AG08396 (cell line): ENCODE measurements around the gene PFKP.

Source experiments
- DNase-seq: peaks from one replicate; pipeline ENCODE4 v3.0.0; 2012; ENCODE audit warnings: low spot score, mixed read lengths

PFKP gene

DNA sequence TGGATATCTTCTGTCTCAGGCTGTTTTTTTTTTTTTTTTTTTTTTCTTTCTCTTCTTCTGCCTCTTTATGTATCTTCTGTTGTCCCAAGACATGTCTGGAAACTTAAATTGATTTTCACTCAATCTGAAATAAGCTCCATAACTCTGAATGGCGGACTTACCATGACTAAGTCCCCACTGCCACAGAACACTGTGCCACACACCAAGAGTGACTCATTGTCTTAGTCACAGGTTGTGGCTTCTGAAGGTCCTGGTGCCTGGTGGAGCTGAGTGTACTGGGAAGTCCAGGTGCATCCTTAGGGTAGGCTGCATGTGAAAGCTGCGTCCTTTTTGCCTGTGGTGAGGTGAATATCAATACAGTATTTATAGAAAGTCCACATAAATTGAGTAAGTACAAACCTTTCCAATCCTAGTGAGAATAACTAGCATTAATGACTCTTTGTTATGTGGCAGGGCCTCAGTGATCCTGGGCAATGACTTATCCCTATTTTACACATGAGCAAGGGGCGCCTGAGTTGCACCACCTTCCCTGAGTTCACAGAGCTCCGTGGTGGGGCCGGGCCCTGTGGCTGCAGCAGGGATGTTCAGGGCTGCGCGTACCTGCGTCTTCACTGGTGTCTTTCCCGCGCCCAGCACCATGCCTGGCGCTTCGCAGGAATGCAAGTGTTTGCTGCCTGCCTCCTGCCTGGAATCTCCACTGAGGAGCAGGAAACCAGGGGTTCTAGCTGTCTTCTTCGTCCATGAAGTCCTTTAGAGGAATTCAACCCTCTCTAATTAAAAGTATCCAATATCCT lies 4.3 kb downstream of the PFKP start:
- peak; percentile 81 for DNase-seq

DNA sequence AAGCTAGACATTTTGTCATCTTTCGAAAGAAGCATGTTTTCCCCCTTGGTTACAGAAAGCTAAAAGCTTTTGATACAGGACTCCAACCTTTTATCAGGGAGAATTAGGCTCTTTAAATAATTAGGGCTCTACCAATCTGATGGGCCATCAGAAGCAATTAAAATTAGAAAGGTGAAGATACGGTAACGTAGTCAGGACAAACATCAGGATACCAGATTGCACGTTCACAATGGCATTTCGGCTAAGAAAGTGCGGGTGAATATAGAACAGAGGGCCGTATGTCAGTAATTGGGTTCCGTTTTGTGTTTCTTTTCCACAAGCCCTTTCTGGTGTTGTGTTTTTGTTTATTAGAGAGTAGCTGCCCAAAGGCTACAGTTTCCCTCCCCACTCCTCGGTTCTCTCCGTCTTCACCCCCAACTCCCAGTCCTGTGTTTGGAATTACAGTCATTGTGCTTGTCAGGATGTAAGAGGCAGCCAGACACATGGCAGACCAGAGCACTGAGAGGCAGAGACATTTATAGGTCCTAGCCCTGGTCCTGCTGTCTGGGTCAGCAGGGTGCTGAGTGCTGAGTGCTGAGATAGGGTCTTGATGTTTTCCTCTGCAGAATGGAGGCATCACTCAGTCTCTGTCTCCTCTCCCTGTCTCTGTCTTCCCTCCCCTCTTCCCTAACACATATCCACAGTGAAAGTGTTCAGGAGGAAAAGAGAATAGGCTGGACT lies 5.5 kb downstream of the PFKP start:
- DNase-seq, result no peak

DNA sequence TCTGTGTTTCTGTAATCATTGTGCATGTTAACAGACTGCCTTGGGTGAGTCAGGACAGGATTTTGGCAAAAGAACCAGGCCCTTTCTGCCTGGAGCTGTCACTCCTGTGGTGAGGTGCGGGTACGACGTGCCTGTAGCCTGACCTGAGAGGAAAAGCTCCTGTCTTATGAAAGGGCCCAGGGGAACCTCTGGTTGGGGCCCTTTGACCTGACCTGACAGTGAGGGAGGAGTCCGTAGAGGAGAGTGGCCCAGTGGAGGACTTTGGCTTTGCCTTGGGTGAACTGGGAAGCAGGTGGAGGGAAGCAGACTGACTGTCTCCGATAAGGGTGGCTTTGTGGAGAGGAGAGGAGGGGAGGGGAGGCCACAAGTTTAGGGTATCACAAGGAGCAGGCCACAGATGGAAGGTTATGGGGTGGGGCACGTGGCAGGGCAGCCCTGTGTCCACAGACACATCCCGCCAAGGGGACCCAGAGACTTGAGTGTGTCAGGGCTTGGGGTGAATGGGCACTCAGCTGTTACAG lies 6.9 kb downstream of the PFKP start:
- no peak for DNase-seq

DNA sequence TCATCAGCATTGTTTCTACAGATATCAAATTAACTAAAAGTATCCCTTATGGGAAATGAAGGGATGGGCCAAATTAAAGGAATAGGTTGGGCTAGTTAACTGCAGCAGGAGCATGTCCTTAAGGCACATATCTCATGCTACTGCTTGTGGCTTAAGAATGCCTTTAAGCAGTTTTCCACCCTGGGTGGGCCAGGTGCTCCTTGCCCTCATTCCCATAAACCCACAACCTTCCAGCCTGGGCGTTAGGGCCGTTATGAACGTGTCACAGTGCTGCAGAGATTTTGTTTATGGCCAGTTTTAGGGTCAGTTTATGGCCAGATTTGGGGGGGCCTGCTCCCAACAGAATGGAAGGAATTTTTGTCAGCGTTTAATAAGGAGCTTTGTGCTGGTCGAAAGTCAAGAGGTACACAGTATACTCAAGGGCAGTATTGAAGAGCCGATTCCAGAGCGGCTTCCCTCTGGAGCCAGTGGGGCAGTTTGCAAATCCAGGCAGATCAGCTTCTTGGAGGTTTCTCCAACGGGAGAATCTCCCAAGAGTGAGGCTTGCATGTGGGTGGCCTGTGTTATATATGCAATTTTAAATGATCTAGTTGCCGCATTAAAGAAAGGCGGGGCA lies 7.7 kb downstream of the PFKP start:
- no peak for DNase-seq

DNA sequence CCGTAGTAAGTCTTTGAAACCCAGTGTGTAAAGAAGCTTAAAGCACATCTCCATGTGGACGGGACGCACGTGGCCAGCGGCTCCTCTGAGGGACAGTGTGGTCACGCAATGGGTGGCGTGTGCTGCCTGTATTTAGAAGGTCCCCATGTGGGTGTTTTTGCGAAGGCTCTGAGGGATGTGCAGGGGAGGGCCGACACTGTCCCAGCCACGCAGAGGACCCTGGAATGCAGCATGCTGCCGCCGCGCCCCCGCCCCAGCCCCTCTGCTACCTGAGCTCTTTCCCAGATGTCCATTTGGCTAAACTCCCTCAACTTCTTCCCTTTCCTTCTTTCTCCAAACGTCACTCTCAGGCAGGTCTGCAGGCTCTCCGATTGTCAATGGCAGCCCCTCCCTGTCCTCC lies 8.8 kb downstream of the PFKP start:
- no peak for DNase-seq

DNA sequence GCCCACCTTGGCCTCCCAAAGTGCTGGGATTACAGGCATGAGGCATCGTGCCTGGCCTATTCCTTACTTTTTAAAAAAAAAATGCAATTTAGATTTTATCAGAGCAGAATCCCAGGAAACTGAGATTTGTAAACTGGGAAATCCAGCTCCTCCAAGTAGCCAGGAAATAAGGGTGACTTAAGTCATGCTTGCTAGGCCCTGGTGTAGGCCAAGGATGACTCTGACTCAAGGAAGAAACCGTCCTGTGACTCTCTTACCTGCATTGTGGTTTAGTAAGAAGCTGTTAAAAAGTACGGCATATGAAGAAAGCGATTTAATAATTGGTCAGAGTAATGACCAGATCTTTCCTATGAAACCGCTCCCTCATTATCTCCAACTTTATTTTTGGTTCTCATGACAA lies 10.2 kb downstream of the PFKP start:
- no peak for DNase-seq

DNA sequence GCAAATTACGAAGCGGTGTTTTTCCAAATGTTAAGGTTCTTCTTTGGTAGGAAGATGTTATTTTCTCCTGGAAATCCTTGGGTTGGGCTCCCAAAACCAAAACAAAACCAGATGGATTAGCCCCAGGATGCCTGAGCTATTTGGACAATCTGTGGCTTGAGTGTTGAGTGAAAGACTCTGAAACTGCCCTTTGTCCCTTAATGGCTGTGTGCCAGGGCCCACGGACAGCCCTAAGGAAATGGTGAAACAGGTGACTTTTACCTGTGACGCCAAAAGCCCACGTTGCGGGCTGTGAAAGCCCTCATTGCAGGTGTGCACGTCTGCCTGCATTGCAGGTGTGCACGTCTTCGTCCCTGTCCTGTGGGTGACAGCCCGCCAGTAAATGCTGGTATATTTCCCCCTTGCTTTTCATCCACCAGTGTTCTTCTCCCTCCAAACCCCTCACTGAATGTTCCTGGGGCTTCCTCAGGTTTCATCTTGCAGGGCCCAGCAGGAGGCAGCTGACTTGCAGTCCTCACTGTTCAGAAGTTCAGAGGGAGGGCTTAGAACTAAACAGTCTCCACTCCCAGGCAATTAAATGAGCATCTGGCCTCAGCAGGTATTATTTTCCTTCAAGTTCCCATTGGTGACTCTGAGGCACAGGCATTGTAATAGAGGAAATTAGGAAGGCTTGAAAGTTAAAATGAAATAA lies 10.7 kb downstream of the PFKP start:
- no peak for DNase-seq

DNA sequence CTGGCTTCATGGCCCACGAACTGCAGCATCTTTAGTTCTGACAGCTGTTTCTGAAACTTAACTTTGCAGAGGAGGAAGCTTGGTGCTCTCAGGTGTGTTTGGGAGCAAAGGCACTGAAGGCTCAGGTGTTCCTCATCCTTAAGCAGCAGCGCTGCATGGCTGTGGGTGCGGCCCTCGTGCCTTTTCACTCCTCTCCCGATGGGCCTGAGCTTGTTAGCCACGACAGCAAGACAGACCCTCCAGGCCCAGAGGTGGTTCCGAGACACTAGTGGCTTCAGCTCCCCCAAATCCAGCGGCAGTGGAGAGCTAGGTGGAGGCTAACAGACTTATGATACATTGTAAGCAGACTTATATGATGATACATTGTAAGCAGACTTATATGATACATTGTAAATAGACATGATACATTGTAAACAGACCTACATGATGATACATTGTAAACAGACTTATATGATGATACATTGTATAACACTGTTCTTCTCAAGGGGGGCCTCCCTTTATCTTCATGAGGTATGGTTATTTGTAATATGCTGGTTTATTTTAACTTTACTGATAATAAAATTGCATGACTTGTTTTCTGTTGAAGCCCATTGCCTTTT lies 14.1 kb downstream of the PFKP start:
- no peak for DNase-seq

DNA sequence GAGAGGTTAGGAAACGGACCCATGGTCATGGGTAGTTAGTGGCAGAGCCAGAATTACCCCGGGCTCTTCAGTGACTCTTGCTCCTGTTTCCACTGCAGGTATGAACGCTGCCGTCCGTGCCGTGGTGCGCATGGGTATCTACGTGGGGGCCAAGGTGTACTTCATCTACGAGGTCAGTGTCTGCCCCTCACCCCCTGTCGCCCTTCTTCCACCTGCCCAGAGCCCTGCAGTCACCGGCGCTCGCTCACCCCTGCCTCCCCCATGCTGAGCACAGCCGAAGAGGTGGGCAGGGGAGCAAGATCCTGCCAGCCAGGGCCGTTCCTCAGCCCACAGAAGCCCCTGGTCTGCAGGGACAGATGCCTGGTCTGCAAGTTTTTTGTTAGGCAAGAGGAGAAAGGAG lies 14.9 kb downstream of the PFKP start:
- DNase-seq, result no peak

DNA sequence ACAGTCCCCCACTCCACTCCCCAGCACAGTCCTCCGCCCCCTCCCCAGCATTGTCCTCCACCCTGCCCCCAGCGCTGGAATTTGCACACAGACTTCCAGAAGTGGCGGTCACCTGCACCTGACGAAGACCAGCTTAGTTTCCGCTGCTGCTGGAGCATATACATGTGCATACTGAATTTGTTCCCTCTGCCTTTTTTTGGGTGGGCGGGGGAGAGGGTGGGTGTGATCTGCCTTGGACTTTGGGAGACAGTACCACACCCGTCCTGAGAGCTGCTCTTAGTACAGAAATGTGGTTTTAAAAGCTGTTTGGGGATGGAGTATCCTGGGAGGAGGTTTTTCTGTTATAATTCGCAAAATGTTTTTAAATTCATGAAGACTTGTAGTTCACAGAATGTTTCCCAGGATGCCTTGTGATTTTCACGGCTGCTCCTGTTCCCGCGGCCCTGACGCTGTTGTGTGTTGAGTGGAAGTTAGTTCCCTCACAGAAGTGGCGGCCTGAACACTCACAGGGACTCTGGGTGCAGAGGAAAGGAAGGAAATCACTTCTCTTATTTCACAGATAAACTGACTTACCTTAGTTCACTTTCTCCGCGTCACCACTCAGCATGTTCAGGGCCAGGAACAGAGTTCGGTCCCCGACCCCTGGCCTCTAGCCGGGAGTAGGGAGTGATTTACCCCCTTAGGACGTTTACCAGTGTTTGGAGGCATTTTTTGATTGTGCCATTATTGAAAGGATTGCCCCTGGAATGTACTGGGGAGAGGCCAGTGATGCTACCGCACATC lies 18.6 kb downstream of the PFKP start:
- DNase-seq, result no peak

DNA sequence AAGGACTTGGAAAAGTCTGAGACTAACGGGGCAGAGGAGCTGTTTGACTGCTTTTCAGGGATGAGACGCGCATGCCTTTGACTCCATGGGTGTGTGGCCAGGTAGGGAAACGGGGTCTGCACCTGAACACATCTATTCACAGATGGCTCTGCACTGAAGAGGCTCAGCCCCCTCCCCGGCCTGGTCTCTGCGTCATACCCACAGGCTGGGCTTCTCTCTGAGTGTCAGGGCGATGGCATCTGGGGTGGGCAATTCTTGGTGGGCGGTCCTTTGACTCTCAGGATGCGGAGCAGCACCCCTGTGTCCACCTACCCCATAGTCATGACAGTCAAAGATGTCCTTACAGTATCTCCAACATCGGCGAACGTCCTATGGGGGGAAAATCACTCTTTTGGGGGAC lies 23.0 kb downstream of the PFKP start:
- no peak for DNase-seq

DNA sequence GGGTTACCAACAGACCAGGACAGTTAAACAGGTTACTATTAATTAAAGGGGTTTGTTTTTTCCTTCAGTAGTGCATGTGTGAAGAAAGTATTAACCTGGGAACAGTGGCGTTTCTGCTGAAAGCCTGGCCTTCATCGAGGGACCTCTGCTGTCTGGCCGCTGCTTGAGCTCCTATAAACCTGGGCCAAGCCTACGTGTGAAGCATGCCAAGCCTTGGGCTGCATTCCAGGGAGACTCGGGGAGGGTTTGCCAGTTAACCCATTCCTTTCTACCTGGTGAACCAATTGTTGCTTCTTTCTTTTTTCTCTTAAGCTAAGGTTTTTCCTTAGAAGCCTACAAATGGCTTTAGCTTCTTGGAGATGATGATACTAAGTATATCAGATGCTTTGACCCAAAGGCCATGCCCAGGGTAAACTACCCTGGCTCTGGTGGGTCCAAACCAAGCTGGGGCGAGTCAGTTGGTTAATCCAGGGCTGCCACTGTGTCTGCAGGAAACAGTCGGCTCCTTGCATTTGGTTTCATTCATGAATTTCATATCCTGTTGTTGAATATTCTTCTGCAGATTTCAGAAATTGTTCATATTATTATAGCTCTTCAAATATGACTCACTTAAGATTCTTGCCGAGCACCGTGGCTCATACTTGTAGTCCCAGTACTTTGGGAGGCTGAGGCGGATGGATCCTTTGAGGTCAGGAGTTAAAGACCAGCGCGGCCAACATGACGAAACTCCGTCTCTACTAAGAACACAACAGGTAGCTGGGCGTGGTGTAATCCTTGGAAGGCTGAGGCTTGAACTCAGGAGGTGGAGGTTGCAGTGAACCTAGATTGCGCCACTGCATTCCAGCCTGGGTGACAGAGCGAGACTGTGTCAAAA lies 23.8 kb downstream of the PFKP start:
- DNase-seq, result peak; percentile 49

DNA sequence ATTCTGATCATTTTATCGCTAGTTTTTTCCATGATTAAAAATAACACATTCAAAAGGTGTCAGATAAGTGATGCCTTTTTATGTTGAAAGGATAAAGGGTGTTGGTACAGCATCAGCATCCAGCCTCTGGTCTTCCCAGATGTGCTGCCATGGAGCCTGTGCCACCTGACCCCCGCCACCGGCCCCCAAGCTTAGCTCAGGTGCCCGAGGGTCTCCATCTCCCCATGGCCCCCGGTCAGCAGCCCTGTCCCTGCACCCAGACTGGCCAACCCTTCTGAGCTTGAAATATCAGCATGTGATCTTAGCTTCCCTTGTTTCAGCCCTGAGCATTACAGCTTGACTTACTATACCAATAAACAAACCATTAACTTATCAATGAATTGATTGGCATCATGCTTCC lies 24.6 kb downstream of the PFKP start:
- no peak for DNase-seq

DNA sequence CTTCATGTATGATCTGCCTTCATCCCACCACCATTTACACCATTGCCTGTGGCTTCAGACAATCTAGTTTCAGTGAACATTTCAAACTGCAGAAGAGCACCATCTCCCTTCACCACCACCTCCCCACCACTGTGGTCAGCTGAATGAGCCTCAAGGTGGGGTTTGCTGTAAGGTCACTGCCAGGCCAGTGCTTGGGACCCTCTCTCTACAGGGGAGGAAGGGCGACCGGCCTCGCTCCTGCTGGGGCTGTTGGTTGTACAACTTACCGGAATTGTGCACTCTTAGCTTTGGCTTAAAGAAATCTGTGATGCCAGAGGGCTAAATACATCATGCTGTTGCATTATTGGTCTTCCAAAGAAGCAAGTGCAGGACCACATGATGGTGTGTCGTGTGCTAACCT lies 26.6 kb downstream of the PFKP start:
- no peak for DNase-seq

DNA sequence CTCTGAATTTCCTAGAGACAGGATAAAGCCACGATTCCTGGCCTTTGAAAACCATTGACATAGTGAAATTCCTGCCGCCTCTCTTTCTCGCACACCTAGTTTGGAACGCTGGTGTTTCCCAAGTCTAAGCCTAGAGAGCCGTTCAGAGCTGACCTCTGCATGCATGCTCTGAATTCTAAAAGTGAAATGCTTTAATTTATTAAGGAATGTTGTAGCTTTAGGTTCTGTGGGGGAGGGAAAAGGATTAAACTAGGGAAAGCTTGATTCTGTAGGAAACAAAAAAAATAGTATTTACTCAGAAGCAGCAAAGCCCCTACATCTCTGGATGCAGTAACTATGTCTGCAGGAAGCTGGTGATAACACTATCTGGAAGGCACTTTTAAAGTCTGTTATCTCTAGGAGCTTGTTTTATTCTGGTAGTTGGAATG lies 27.3 kb downstream of the PFKP start:
- DNase-seq, result no peak

DNA sequence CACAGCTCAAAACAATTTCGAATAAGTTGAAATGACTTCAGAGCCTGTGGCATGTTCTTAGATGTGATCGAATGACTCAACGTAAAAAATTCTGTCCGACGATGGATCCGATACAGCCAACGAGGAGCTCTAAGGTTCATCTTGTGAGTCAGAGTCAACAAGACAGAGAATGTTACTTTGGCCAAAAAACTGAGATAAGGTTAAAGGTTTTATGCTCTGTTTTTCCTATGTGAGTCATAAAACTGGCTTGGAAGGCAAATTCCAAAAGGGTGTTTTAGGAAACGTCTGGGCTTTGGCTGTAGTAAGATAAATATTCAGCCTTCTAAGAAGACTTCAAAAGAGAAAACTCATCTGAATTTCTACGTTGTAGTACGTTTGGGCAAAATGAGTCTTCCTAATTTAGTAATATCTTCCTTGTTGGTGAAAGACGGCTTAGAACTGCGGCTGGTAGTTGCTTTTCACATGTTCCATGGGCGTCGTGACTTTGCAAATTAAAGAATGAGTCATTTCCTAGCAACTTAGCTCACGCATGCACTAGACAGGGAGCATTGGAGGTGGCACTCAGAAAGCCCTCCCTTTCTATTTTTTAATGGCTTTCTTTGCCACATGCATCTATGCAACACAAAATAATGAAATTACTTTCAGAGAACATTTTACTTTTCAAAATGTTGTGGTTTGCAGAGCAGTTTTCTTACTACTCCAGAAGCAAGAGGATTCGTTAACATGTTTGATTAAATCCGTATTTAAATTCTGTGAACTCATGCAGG lies 28.2 kb downstream of the PFKP start:
- DNase-seq, result peak; percentile 89

DNA sequence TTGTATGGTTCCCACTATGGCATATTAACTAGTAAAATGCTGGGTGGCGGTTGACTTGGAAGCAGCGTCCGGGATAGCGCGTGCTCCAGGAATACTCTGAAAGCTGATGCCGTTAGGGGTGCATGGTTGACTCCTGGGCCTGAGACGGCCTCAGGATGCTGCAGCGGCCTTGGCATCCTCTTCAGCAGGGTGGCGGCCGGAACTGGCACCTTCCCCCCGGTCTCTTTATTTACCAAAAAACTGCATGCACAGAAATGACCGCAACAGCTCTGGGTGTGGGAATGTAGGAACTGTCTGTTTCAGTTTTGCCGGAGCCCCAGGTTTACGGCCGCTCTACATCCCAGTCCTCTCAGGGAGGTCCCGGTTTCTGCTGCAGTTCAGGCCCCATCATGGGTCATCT lies 28.8 kb downstream of the PFKP start:
- no peak for DNase-seq

DNA sequence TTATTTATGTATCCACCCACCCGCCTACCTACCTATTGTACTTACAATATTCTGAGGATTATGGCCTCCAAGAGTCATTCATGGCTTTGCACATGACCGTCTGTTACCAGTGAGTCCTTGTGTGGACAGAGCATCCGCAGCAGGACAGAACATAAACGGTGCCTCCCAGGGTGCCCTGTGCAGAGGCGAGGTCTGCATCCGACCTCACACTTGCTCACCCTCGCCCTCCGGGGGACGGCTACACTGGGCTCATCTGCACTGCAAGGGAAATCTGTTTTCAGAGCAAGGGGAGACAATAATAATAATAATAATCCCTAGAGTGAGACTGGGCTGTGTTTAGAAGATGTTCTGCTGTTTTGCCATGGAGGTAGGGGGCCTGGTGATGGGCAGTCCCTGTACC lies 29.8 kb downstream of the PFKP start:
- no peak for DNase-seq

DNA sequence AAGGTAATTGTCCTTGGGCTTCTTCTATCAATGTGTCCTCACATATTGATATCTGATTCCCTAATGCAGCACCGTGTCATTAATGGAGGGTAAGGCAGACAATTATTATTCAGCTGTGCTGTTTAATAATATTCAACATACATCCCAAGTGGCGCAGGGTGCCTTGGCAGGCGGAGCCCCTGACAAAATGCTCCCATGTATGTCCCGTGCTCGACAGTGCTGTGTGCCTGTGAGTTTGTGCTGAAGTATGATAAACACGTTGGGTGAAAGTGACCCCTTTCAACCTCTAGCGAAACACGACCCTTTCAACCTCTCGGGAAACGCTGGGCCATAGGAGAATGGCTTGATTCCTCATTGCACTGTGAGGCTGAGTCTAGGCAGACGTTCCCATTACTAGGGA lies 31.3 kb downstream of the PFKP start:
- DNase-seq, result no peak
